ENCODE measurements around the gene CADM2.

Gene CADM2

GRCh38 chr3:85862893-85863455 is 904.2 kb downstream of the CADM2 start:
- no peaks in the 10 kb centered on the region for H3K36me3 ChIP-seq (ENCODE audit: insufficient read depth, low read length)
- H2AFZ ChIP-seq (ENCODE audit: low read length), result no peak overlapping the region
- no peaks in the 10 kb centered on the region for H3K27me3 ChIP-seq (ENCODE audit: insufficient read depth, low read length)
- H3K9me3 ChIP-seq (ENCODE audit: low read length), result no peaks in the 10 kb centered on the region
- H3K27ac ChIP-seq (ENCODE audit: low read depth, low read length, poor library complexity, severe bottlenecking), result no peak overlapping the region
- no peaks in the 10 kb centered on the region for H3F3A ChIP-seq (ENCODE audit: insufficient read depth, low read length)
- no peak overlapping the region for H3K9ac ChIP-seq (ENCODE audit: low read length)
- TF ChIP-seq EZH2 (IDR thresholded peaks at IDR 0.05; ENCODE audit: borderline replicate concordance, low read length), result no peak
- no peak for TF ChIP-seq CTCF (IDR thresholded peaks at IDR 0.05; ENCODE audit: low read length)
- H3K4me3 ChIP-seq (ENCODE audit: low read depth, low read length, poor library complexity, severe bottlenecking), result no peak overlapping the region
- no peaks in the 10 kb centered on the region for H4K20me1 ChIP-seq (ENCODE audit: insufficient read depth, low read length)
- no peaks in the 10 kb centered on the region for H3K4me1 ChIP-seq (ENCODE audit: insufficient read depth, low read length, severe bottlenecking)
- no peak overlapping the region for H3K4me2 ChIP-seq (ENCODE audit: low read length)
- no peaks in the 10 kb centered on the region for H3K9me2 ChIP-seq (ENCODE audit: low read depth, low read length)
- no peaks in the 10 kb centered on the region for H3K79me2 ChIP-seq (ENCODE audit: insufficient read depth, low read length)

DNA sequence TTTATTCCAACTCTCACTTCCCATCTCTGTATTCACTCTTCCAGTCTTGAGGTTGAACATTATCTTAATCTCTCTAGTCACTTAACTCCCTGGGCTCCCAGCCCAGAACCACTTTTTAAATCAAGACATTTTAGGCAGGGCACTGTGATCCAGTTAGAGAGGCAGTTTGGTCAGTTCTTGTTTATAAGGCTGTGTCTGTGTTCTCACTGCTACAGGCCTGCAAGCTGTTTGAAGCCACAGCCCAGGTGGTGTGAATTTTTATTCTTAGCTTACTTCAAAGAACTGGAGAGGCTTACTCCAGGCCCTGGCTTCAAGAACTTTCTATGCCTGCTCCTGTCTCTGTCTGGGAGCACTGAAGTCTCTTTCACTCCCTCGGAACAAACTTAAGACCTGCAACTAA is 906.1 kb downstream of the CADM2 start:
- H3K36me3 ChIP-seq (ENCODE audit: insufficient read depth, low read length), result no peaks in the 10 kb centered on the region
- no peak overlapping the region for H2AFZ ChIP-seq (ENCODE audit: low read length)
- no peaks in the 10 kb centered on the region for H3K9me2 ChIP-seq (ENCODE audit: low read depth, low read length)
- no peaks in the 10 kb centered on the region for H3K79me2 ChIP-seq (ENCODE audit: insufficient read depth, low read length)
- no peak overlapping the region for H3K4me3 ChIP-seq (ENCODE audit: low read depth, low read length, poor library complexity, severe bottlenecking)
- no peak for TF ChIP-seq CTCF (IDR thresholded peaks at IDR 0.05; ENCODE audit: low read length)
- TF ChIP-seq EZH2 (IDR thresholded peaks at IDR 0.05; ENCODE audit: borderline replicate concordance, low read length), result no peak
- H3K4me1 ChIP-seq (ENCODE audit: insufficient read depth, low read length, severe bottlenecking), result no peaks in the 10 kb centered on the region
- no peaks in the 10 kb centered on the region for H4K20me1 ChIP-seq (ENCODE audit: insufficient read depth, low read length)
- no peak overlapping the region for H3K9ac ChIP-seq (ENCODE audit: low read length)
- no peak overlapping the region for H3K4me2 ChIP-seq (ENCODE audit: low read length)
- H3K9me3 ChIP-seq (ENCODE audit: low read length), result no peaks in the 10 kb centered on the region
- H3K27ac ChIP-seq (ENCODE audit: low read depth, low read length, poor library complexity, severe bottlenecking), result no peak overlapping the region
- no peaks in the 10 kb centered on the region for H3F3A ChIP-seq (ENCODE audit: insufficient read depth, low read length)
- H3K27me3 ChIP-seq (ENCODE audit: insufficient read depth, low read length), result no peaks in the 10 kb centered on the region

DNA sequence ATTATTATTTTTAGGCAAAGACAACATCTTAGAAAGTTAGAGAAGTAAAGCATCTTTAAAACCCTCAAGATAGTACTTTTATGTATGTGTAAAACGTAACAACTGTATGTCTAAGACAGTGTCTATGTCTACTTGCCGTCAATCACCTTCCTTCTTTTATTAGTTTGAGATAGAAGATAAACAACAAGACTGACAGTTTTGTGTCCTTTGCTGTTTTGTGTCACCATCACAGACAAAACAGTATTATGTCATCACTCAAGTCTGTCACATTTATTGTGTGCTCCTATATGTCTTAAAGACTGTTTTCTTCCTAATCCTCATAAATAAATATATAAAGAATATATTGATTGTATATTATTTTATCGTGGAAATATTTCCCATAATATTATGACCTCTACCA is 908.3 kb downstream of the CADM2 start:
- Histone ChIP-seq H3K9me2 (ENCODE audit: low read depth, low read length) (no peaks in the 10 kb centered on the region), H3K79me2 (ENCODE audit: insufficient read depth, low read length) (no peaks in the 10 kb centered on the region), H4K20me1 (ENCODE audit: insufficient read depth, low read length) (no peaks in the 10 kb centered on the region), H3K4me1 (ENCODE audit: insufficient read depth, low read length, severe bottlenecking) (no peaks in the 10 kb centered on the region), H3K27ac (ENCODE audit: low read depth, low read length, poor library complexity, severe bottlenecking) (no peak overlapping the region), H3K27me3 (ENCODE audit: insufficient read depth, low read length) (no peaks in the 10 kb centered on the region), H3F3A (ENCODE audit: insufficient read depth, low read length) (no peaks in the 10 kb centered on the region), H3K9me3 (ENCODE audit: low read length) (no peaks in the 10 kb centered on the region), H2AFZ (ENCODE audit: low read length) (no peak overlapping the region), H3K4me2 (ENCODE audit: low read length) (no peak overlapping the region), H3K9ac (ENCODE audit: low read length) (no peak overlapping the region), H3K36me3 (ENCODE audit: insufficient read depth, low read length) (no peaks in the 10 kb centered on the region), H3K4me3 (ENCODE audit: low read depth, low read length, poor library complexity, severe bottlenecking) (no peak overlapping the region)
- no peak for TF ChIP-seq EZH2 (IDR thresholded peaks at IDR 0.05; ENCODE audit: borderline replicate concordance, low read length)
- no peak for TF ChIP-seq CTCF (IDR thresholded peaks at IDR 0.05; ENCODE audit: low read length)
